ENCODE measurements around the gene RNF13.
"Not testable (repeated sequence)": the region's sequence is repeated elsewhere in the genome, so short reads cannot be mapped to it uniquely, and the experiment has no call there.

RNF13 gene

GRCh38 chr3:149881879-149882278 is 68.9 kb downstream of the RNF13 start:
- no peak for TF ChIP-seq CTCF (IDR thresholded peaks at IDR 0.05; ENCODE audit: low read depth, low read length)
- H3K4me3 ChIP-seq (ENCODE audit: low read depth, low read length), result no peak overlapping the region

GRCh38 chr3:149883134-149883533 is 70.1 kb downstream of the RNF13 start:
- H3K4me3 ChIP-seq (ENCODE audit: low read depth, low read length), result no peak overlapping the region
- TF ChIP-seq CTCF (IDR thresholded peaks at IDR 0.05; ENCODE audit: low read depth, low read length), result no peak

DNA sequence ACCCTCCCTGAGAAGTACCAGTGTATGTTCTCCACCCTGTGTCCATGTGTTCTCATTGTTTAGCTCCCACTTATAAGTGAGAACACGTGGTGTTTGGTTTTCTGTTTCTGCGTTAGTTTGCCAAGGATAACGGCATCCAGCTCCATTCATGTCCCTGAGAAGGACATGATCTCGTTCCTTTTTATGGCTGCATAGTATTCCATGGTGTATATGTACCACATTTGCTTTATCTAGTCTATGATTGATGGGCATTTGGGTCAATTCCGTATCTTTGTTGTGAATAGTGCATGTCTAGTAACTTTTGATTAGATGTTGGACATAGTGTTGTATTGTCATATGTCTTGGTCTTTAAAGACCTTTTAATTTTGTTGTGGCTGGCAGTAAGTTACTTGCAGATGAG is 70.8 kb downstream of the RNF13 start:
- H3K4me3 ChIP-seq (ENCODE audit: low read depth, low read length), result not testable (repeated sequence)

DNA sequence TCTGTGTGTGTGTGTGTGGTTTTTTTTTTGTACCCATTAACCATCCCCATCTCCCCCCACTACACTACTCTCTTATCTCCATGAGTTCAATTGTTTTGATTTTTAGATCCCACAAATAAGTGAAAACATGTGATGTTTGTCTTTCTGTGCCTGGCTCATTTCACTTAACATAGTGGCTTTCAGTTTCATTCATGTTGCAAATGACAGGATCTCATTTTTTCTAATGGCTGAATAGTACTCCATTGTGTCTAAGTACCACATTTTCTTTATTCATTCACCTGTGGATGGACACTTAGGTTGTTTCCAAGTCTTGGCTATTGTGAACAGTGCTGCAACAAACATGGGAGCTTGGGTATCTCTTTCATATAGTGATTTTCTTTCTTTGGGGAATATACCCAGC is 71.8 kb downstream of the RNF13 start:
- H3K4me3 ChIP-seq (ENCODE audit: low read depth, low read length), result not testable (repeated sequence)

DNA sequence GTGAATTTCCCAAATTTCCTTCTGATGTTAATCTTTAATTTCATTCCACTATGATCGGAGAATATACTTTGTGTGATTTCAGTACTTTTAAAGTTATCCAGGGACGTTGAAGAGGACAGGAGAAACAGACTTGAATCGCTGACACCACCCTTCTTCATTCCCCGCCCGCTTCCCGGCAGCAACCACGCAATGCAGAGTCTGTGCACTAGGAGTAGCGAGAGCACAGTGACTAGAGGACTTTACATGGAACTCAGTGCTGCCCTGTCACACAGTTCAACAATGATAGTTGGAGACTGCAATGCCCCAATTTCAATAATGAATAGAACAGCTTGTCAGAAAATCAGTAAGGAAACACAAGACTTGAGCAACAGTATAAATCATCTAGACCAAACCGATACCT is 73.9 kb downstream of the RNF13 start:
- no peak overlapping the region for H3K4me3 ChIP-seq (ENCODE audit: low read depth, low read length)
- TF ChIP-seq CTCF (IDR thresholded peaks at IDR 0.05; ENCODE audit: low read depth, low read length), result no peak

DNA sequence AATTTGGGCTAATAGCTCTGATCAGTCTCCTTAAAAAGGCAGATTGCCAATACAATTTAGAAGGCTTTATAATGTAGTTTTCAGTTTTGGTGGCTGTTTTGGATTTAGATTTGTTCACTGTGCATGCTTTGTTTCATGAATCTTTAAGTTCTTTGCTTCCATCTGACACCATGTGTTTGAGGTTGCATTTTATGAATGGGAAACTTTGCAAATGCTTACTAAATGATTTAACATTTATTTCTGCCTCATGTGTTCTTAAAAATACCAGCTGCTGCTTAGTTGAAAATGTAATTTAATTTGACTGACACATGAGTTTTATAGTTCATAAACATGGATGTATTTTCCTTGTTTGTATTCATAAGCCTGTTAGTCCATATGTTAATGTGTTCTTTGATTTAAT is 78.6 kb downstream of the RNF13 start:
- no peak overlapping the region for H3K4me3 ChIP-seq (ENCODE audit: low read depth, low read length)
- TF ChIP-seq CTCF (IDR thresholded peaks at IDR 0.05; ENCODE audit: low read depth, low read length), result no peak

DNA sequence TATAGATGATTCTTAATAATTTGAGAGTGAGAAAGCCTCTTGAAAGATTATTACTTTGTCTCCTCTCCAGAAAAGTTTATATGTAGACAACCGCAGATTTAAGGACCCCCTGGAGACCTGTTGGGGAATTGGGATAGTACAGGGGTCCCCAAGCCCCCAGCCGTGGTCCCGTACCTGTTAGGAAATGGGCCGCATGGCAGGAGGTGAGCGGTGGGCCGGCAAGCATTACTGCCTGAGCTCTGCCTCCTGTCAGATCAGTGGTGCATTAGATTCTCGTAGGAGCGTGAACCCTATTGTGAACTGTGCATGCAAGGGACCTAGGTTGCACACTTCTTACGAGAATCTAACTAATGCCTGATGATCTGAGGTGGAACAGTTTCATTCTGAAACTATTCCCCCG is 79.4 kb downstream of the RNF13 start:
- TF ChIP-seq CTCF (IDR thresholded peaks at IDR 0.05; ENCODE audit: low read depth, low read length), result no peak
- no peak overlapping the region for H3K4me3 ChIP-seq (ENCODE audit: low read depth, low read length)

DNA sequence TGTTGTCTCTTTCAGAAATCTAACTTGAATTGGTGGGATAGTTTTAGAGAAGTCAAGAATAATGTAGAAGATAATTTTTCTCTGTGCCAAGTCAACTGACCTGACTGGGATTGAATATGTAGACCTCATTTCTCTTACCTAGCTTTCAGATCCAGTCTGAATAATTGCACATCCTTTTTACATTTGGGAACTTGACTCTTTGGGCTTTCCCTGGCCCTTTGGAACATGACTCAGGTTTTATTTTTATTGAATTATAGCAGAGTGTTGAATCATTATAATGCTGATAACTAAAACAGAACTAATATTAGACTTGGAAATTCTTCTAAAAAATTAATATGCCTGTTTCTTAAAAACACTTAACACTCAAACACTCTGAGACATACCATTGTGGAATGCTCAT is 81.2 kb downstream of the RNF13 start:
- no peak overlapping the region for H3K4me3 ChIP-seq (ENCODE audit: low read depth, low read length)
- TF ChIP-seq CTCF (IDR thresholded peaks at IDR 0.05; ENCODE audit: low read depth, low read length), result no peak

DNA sequence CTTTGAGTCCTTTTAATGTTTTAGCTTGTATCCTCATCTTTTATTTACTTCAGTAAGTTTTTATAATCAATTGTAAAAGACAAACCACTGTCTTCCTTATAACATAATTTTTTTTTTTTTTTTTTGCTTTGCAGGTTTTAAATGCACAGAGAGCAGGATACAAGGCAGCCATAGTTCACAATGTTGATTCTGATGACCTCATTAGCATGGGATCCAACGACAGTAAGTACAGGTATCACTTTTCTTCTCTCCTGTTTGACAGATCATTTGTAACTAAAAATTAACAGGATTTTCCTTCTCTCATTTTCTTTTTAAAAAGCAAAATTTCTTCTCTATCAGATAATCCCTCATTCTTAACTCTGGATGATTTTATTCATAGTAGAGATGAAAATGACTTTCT is 82.3 kb downstream of the RNF13 start:
- no peak overlapping the region for H3K4me3 ChIP-seq (ENCODE audit: low read depth, low read length)
- TF ChIP-seq CTCF (IDR thresholded peaks at IDR 0.05; ENCODE audit: low read depth, low read length), result no peak
